ENCODE data around the gene C14orf93.

GRCh38 chr14:23023022-23023794 lies 13.3 kb upstream of the C14orf93 start:
- TF ChIP-seq, protein P1, sequence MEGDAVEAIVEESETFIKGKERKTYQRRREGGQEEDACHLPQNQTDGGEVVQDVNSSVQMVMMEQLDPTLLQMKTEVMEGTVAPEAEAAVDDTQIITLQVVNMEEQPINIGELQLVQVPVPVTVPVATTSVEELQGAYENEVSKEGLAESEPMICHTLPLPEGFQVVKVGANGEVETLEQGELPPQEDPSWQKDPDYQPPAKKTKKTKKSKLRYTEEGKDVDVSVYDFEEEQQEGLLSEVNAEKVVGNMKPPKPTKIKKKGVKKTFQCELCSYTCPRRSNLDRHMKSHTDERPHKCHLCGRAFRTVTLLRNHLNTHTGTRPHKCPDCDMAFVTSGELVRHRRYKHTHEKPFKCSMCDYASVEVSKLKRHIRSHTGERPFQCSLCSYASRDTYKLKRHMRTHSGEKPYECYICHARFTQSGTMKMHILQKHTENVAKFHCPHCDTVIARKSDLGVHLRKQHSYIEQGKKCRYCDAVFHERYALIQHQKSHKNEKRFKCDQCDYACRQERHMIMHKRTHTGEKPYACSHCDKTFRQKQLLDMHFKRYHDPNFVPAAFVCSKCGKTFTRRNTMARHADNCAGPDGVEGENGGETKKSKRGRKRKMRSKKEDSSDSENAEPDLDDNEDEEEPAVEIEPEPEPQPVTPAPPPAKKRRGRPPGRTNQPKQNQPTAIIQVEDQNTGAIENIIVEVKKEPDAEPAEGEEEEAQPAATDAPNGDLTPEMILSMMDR (IDR thresholded peaks at IDR 0.05): no peak
- no peak for TF ChIP-seq POLR2A (IDR thresholded peaks at IDR 0.05)

Data from right lobe of liver (tissue), 4 donors.